ENCODE data around the gene MBD3L2B.
A peak's percentile ranks its signal among the peaks of the same experiment; 100 is the strongest.

Gene MBD3L2B

GRCh38 chr19:6988257-6988656, 33.0 kb downstream of the MBD3L2B start:
- no peak overlapping the region for H3K27ac ChIP-seq (ENCODE audit: low read length)
- no peak overlapping the region for H3K4me3 ChIP-seq (ENCODE audit: low read length)
- H3K9ac ChIP-seq (ENCODE audit: low read length): no peak overlapping the region
- H3K4me2 ChIP-seq (ENCODE audit: low read length): peak overlapping the region; percentile 37
- H3K36me3 ChIP-seq (replicated peaks; ENCODE audit: low read depth, low read length): no peaks in the 10 kb centered on the region
- H3K27me3 ChIP-seq (ENCODE audit: low read depth, low read length): peaks cover 13% of the 10 kb centered on the region
- H3K4me1 ChIP-seq (ENCODE audit: low read length): peaks cover 11% of the 10 kb centered on the region
- no peak for TF ChIP-seq EZH2phosphoT487 (IDR thresholded peaks at IDR 0.05; ENCODE audit: low read depth)
- no peak for TF ChIP-seq CTCF (IDR thresholded peaks at IDR 0.05; ENCODE audit: low read depth, low read length)
- H2AFZ ChIP-seq (ENCODE audit: low read depth, low read length): no peak overlapping the region
- peaks cover 8% of the 10 kb centered on the region; the same call in 1 of the 2 replicates for H3K9me3 ChIP-seq (ENCODE audit: insufficient read depth, low read length)
- no peaks in the 10 kb centered on the region for H4K20me1 ChIP-seq (ENCODE audit: insufficient read depth, low read length)
- no peaks in the 10 kb centered on the region for H3K79me2 ChIP-seq (ENCODE audit: low read length)

GRCh38 chr19:6987850-6988249, 33.4 kb downstream of the MBD3L2B start:
- H3K36me3 ChIP-seq (replicated peaks; ENCODE audit: low read depth, low read length): no peaks in the 10 kb centered on the region
- no peak overlapping the region for H2AFZ ChIP-seq (ENCODE audit: low read depth, low read length)
- no peaks in the 10 kb centered on the region for H4K20me1 ChIP-seq (ENCODE audit: insufficient read depth, low read length)
- peak overlapping the region; percentile 37 for H3K4me2 ChIP-seq (ENCODE audit: low read length)
- H3K79me2 ChIP-seq (ENCODE audit: low read length): no peaks in the 10 kb centered on the region
- H3K9me3 ChIP-seq (ENCODE audit: insufficient read depth, low read length): peaks cover 11% of the 10 kb centered on the region; the same call in 1 of the 2 replicates
- H3K27ac ChIP-seq (ENCODE audit: low read length): no peak overlapping the region
- no peak overlapping the region for H3K4me3 ChIP-seq (ENCODE audit: low read length)
- peaks cover 11% of the 10 kb centered on the region for H3K4me1 ChIP-seq (ENCODE audit: low read length)
- peaks cover 13% of the 10 kb centered on the region for H3K27me3 ChIP-seq (ENCODE audit: low read depth, low read length)
- TF ChIP-seq CTCF (IDR thresholded peaks at IDR 0.05; ENCODE audit: low read depth, low read length) (no peak), EZH2phosphoT487 (IDR thresholded peaks at IDR 0.05; ENCODE audit: low read depth) (no peak)
- no peak overlapping the region for H3K9ac ChIP-seq (ENCODE audit: low read length)

- H3K36me3 ChIP-seq (replicated peaks; ENCODE audit: low read depth, low read length): no peaks in the 10 kb centered on the region
- no peaks in the 10 kb centered on the region for H4K20me1 ChIP-seq (ENCODE audit: insufficient read depth, low read length)
- H3K9me3 ChIP-seq (ENCODE audit: insufficient read depth, low read length): peaks cover 11% of the 10 kb centered on the region; the same call in 1 of the 2 replicates
- no peak overlapping the region for H3K4me2 ChIP-seq (ENCODE audit: low read length)
- H3K9ac ChIP-seq (ENCODE audit: low read length): no peak overlapping the region
- peaks cover 10% of the 10 kb centered on the region; the same call in 1 of the 2 replicates for H3K27me3 ChIP-seq (ENCODE audit: low read depth, low read length)
- peaks cover 9% of the 10 kb centered on the region for H3K4me1 ChIP-seq (ENCODE audit: low read length)
- no peak for TF ChIP-seq CTCF (IDR thresholded peaks at IDR 0.05; ENCODE audit: low read depth, low read length)
- no peak for TF ChIP-seq EZH2phosphoT487 (IDR thresholded peaks at IDR 0.05; ENCODE audit: low read depth)
- H2AFZ ChIP-seq (ENCODE audit: low read depth, low read length): no peak overlapping the region
- no peak overlapping the region for H3K27ac ChIP-seq (ENCODE audit: low read length)
- no peak overlapping the region for H3K4me3 ChIP-seq (ENCODE audit: low read length)
- no peaks in the 10 kb centered on the region for H3K79me2 ChIP-seq (ENCODE audit: low read length)
Observed at GRCh38 chr19:6983448-6983847, 37.8 kb downstream of the MBD3L2B start.

DNA sequence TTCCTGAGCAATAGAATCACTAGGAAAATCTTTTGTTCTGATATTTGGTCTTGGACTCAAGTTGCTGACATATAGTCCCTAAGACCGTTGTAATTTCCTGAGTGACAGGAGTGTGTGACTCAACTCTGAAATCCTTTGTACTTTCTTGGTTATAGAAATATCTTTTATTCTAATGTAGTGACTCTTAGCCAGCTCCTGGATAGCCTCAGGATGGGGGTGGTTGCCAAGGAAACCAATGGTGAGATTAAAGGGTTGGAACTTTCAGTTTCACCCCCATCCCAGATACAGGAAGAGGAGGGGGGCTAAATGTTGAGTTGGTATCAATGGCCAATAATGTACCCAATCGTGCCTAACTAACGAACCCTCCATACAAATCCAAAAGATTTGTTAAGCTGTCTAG, 41.8 kb downstream of the MBD3L2B start:
- Histone ChIP-seq H3K27ac (ENCODE audit: low read length) (no peak overlapping the region), H3K79me2 (ENCODE audit: low read length) (no peaks in the 10 kb centered on the region), H3K9ac (ENCODE audit: low read length) (no peak overlapping the region), H3K36me3 (replicated peaks; ENCODE audit: low read depth, low read length) (no peaks in the 10 kb centered on the region), H3K9me3 (ENCODE audit: insufficient read depth, low read length) (peaks cover 17% of the 10 kb centered on the region), H3K4me1 (ENCODE audit: low read length) (peaks cover under 1% of the 10 kb centered on the region; the same call in 1 of the 2 replicates), H2AFZ (ENCODE audit: low read depth, low read length) (no peak overlapping the region), H3K4me3 (ENCODE audit: low read length) (no peak overlapping the region), H3K27me3 (ENCODE audit: low read depth, low read length) (peaks cover 15% of the 10 kb centered on the region; the same call in 1 of the 2 replicates), H3K4me2 (ENCODE audit: low read length) (no peak overlapping the region), H4K20me1 (ENCODE audit: insufficient read depth, low read length) (no peaks in the 10 kb centered on the region)
- TF ChIP-seq EZH2phosphoT487 (IDR thresholded peaks at IDR 0.05; ENCODE audit: low read depth) (no peak), CTCF (IDR thresholded peaks at IDR 0.05; ENCODE audit: low read depth, low read length) (no peak)
